GM12865 (cell line): ENCODE results near the gene MAP1LC3B2.

ENCODE experiments used
- DNase-seq: peaks from one replicate; pipeline ENCODE4 v3.0.0; 2010; ENCODE audit warnings: low read depth
- H3K4me3 ChIP-seq: 2 replicates; pipeline ENCODE4 v1.5.1; 2011; ENCODE audit warnings: mild to moderate bottlenecking, low read depth, low read length, control low read depth
- CTCF ChIP-seq: IDR thresholded peaks from 2 replicates; pipeline ENCODE4 v1.5.1; 2011; ENCODE audit warnings: low read length, control low read depth, low read depth, inconsistent platforms; ENCODE audit not compliant: insufficient read depth; ENCODE audit errors: missing control alignments

Gene MAP1LC3B2

GRCh38 chr12:116598311-116599284 is 39.4 kb downstream of the MAP1LC3B2 start:
- TF ChIP-seq CTCF = no peak
- no peak overlapping the region for H3K4me3 ChIP-seq
- DNase-seq = no peak

DNA sequence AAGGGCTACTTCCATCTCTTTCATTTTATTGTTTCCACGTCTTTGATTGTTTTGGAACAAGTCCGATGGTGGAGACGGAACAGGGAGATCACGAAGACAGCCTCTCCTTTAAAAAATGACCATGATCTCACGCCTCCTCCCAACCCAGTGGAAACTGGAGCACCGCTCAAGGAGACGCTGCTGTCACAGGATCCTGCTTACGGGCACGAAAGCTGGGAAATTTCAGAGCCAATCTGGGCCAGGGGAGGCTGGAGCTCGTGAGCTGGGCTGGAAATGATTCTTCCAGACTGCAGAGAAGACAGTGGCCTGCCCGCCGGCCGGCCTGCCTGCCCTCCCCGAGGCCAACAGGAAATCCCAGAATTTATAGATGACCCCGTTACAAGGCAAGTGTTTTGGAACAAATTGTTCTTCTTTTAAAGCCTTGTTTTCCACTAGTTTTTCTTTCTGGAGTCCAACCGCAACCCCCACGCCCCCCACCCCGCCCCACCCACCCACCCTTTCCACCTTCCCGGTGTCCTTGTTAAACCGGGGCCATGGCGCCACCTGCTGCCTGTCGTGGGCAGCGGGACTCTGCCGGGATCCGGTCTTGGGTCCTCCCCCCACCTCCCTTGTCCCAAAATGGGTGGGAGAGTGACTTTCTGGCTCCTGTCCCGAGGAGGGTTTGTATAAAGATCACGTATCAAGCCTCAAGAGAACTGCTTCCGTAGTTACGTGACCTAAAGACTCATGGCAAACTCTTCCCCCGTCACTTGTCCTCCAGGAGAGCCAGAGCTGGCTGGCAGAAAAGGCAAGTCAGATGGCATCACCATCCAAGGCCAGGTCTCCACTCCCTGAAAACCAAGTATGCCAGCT is 40.3 kb downstream of the MAP1LC3B2 start:
- peak; percentile 60 for DNase-seq
- TF ChIP-seq CTCF = peak; percentile 48
- H3K4me3 ChIP-seq = no peak overlapping the region

GRCh38 chr12:116600959-116601918 is 42.1 kb downstream of the MAP1LC3B2 start:
- no peak for TF ChIP-seq CTCF
- DNase-seq = no peak

GRCh38 chr12:116601933-116602810 is 43.0 kb downstream of the MAP1LC3B2 start:
- TF ChIP-seq CTCF = no peak
- H3K4me3 ChIP-seq = no peak overlapping the region
- no peak for DNase-seq

More at GRCh38 chr12:116600959-116601918, 42.1 kb downstream of the MAP1LC3B2 start:
- H3K4me3 ChIP-seq = no peak overlapping the region

GRCh38 chr12:116603546-116604177 is 44.5 kb downstream of the MAP1LC3B2 start:
- TF ChIP-seq CTCF = no peak
- H3K4me3 ChIP-seq = no peak overlapping the region
- DNase-seq = no peak
